NCI-H526 treated with DMSO at 0.1 percent for 48 hours (cell line): ENCODE data around the gene GALR2.

Source experiments
- DNase-seq: peaks from one replicate; lab custom pipeline; 2025; lab: John Stamatoyannopoulos, UW

The GALR2 gene

GRCh38 chr17:76094046-76094445 is 19.5 kb downstream of the GALR2 start:
- DNase-seq: no peak

- DNase-seq: no peak
Measured at GRCh38 chr17:76095943-76096342, 21.4 kb downstream of the GALR2 start.

- no peak for DNase-seq
Measured at GRCh38 chr17:76097716-76098295, 23.2 kb downstream of the GALR2 start.

GRCh38 chr17:76102944-76103273 is 28.3 kb downstream of the GALR2 start:
- no peak for DNase-seq

- peak; percentile 64 for DNase-seq
Measured at GRCh38 chr17:76103274-76104139, 28.9 kb downstream of the GALR2 start, which contains the start of gene EXOC7. TSS of gene EXOC7 (minus strand) at chr17:76103787. CDS start at chr17:76103692, 95 bp downstream.

- DNase-seq: no peak
Measured at GRCh38 chr17:76104140-76104895, 29.7 kb downstream of the GALR2 start.

- no peak for DNase-seq
Measured at GRCh38 chr17:76104896-76105231, 30.3 kb downstream of the GALR2 start.

- DNase-seq: no peak
Measured at GRCh38 chr17:76106703-76107102, 32.1 kb downstream of the GALR2 start.

- DNase-seq: no peak
Measured at GRCh38 chr17:76107509-76107908, 32.9 kb downstream of the GALR2 start.

- DNase-seq: no peak
Measured at GRCh38 chr17:76111956-76112355, 37.4 kb downstream of the GALR2 start.

GRCh38 chr17:76115138-76115754 is 40.7 kb downstream of the GALR2 start:
- DNase-seq: no peak

- no peak for DNase-seq
Measured at GRCh38 chr17:76119409-76120371, 45.1 kb downstream of the GALR2 start.

- DNase-seq: no peak
Measured at GRCh38 chr17:76120658-76121008, 46.1 kb downstream of the GALR2 start.

- no peak for DNase-seq
Measured at GRCh38 chr17:76121932-76122430, 47.4 kb downstream of the GALR2 start.

- no peak for DNase-seq
Measured at GRCh38 chr17:76122431-76123190, 48.0 kb downstream of the GALR2 start.

GRCh38 chr17:76123191-76123499 is 48.6 kb downstream of the GALR2 start:
- DNase-seq: no peak

- DNase-seq: no peak
Measured at GRCh38 chr17:76123749-76124581, 49.4 kb downstream of the GALR2 start.

GRCh38 chr17:76124582-76125390 is 50.2 kb downstream of the GALR2 start:
- no peak for DNase-seq

- DNase-seq: no peak
Measured at GRCh38 chr17:76125391-76125675, 50.8 kb downstream of the GALR2 start.
